MM.1S (cell line): ENCODE measurements around the gene RPL32.
A peak's percentile ranks its signal among the peaks of the same experiment; 100 is the strongest.

ENCODE experiments used
- DNase-seq: peaks from one replicate; pipeline ENCODE4 v3.0.0-alpha.2; 2015
- H2AFZ ChIP-seq: fragments of 300-600 bp; sonication (generic); 2 replicates; pipeline ENCODE4 v1.6.0; 2016; ENCODE audit warnings: antibody characterized with exemption, low read length
- H3F3A ChIP-seq: fragments of 300-600 bp; sonication (generic); 2 replicates; pipeline ENCODE4 v1.6.1; 2016; ENCODE audit warnings: mild to moderate bottlenecking, antibody characterized with exemption, low read length, moderate library complexity, mixed read lengths; ENCODE audit not compliant: insufficient read depth
- H3K27ac ChIP-seq: fragments of 300-600 bp; sonication (generic); 2 replicates; pipeline ENCODE4 v1.5.1; 2016; ENCODE audit warnings: mild to moderate bottlenecking, low read length
- H3K27me3 ChIP-seq: fragments of 300-600 bp; sonication (generic); replicated peaks from 2 replicates; pipeline ENCODE4 v1.6.0; 2016; ENCODE audit warnings: low read length; ENCODE audit not compliant: insufficient read depth
- H3K36me3 ChIP-seq: fragments of 300-600 bp; sonication (generic); replicated peaks from 2 replicates; pipeline ENCODE4 v1.6.1; 2016; ENCODE audit warnings: mild to moderate bottlenecking, low read length, mixed read lengths; ENCODE audit not compliant: insufficient read depth
- H3K4me1 ChIP-seq: fragments of 300-600 bp; sonication (generic); 2 replicates; pipeline ENCODE4 v1.6.1; 2016; ENCODE audit warnings: low read length, mixed read lengths
- H3K4me2 ChIP-seq: fragments of 300-600 bp; sonication (generic); 2 replicates; pipeline ENCODE4 v1.6.0; 2016; ENCODE audit warnings: low read depth, low read length
- H3K4me3 ChIP-seq: fragments of 300-600 bp; sonication (generic); 2 replicates; pipeline ENCODE4 v1.5.1; 2016; ENCODE audit warnings: low read length, mixed read lengths
- H3K79me2 ChIP-seq: fragments of 300-600 bp; sonication (generic); 2 replicates; pipeline ENCODE4 v1.6.1; 2016; ENCODE audit warnings: mixed run types, low read length, mixed read lengths
- H3K9ac ChIP-seq: fragments of 300-600 bp; sonication (generic); 2 replicates; pipeline ENCODE4 v1.6.1; 2016; ENCODE audit warnings: low read length, mixed read lengths
- H3K9me2 ChIP-seq: fragments of 300-600 bp; sonication (generic); replicated peaks from 2 replicates; pipeline ENCODE4 v1.6.1; 2016; ENCODE audit warnings: mild to moderate bottlenecking, low read length, mixed read lengths; ENCODE audit not compliant: insufficient read depth
- H3K9me3 ChIP-seq: fragments of 300-600 bp; sonication (generic); replicated peaks from 2 replicates; pipeline ENCODE4 v1.6.1; 2016; ENCODE audit warnings: mild to moderate bottlenecking, low read length, mixed read lengths; ENCODE audit not compliant: insufficient read depth
- H4K20me1 ChIP-seq: fragments of 300-600 bp; sonication (generic); 2 replicates; pipeline ENCODE4 v1.6.1; 2016; ENCODE audit warnings: mild to moderate bottlenecking, low read length, moderate library complexity, mixed read lengths; ENCODE audit not compliant: insufficient read depth
- EZH2 ChIP-seq: fragments of 300-600 bp; sonication (generic); optimal IDR thresholded peaks from 2 replicates; pipeline ENCODE3; 2017; ENCODE audit warnings: low read depth, mild to moderate bottlenecking, antibody characterized with exemption, low read length, mixed read lengths
- EZH2phosphoT487 ChIP-seq: fragments of 300-600 bp; sonication (generic); IDR thresholded peaks from 2 replicates; pipeline ENCODE4 v1.6.1; 2018; ENCODE audit warnings: antibody characterized with exemption, low read length
- TF ChIP-seq, protein P1 (sequence below): fragments of 300-600 bp; sonication (generic); IDR thresholded peaks from 2 replicates; pipeline ENCODE4 v1.5.1; 2016; ENCODE audit warnings: antibody characterized with exemption, low read length, mixed read lengths

RPL32 gene

DNA sequence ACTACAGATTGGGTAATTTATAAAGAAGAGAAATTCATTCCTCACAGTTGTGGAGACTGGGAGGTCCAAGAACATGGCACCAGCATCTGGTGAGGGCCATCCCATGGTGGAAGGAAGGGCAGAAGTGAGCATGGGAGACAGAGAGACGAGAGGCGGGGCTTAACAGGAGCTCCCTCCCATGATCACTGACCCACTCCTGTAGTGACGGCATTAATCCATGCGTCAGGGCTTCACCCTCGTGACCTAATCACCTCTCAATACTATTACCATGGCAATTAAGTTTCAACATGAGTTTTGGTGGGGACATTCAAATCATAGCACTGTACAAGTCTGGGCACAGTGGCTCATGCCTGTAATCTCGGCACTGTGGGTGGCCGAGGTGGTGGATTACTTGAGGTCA lies 17.1 kb downstream of the RPL32 start:
- Histone ChIP-seq H3K9ac (no peak overlapping the region), H4K20me1 (no peaks in the 10 kb centered on the region), H3K79me2 (no peaks in the 10 kb centered on the region), H3K9me3 (no peaks in the 10 kb centered on the region), H3K4me3 (no peak overlapping the region), H3F3A (no peaks in the 10 kb centered on the region), H2AFZ (no peak overlapping the region), H3K27ac (no peak overlapping the region), H3K4me1 (no peaks in the 10 kb centered on the region), H3K27me3 (no peaks in the 10 kb centered on the region), H3K9me2 (no peaks in the 10 kb centered on the region), H3K4me2 (no peak overlapping the region), H3K36me3 (no peaks in the 10 kb centered on the region)
- TF ChIP-seq EZH2, result no peak
- TF ChIP-seq, protein P1, sequence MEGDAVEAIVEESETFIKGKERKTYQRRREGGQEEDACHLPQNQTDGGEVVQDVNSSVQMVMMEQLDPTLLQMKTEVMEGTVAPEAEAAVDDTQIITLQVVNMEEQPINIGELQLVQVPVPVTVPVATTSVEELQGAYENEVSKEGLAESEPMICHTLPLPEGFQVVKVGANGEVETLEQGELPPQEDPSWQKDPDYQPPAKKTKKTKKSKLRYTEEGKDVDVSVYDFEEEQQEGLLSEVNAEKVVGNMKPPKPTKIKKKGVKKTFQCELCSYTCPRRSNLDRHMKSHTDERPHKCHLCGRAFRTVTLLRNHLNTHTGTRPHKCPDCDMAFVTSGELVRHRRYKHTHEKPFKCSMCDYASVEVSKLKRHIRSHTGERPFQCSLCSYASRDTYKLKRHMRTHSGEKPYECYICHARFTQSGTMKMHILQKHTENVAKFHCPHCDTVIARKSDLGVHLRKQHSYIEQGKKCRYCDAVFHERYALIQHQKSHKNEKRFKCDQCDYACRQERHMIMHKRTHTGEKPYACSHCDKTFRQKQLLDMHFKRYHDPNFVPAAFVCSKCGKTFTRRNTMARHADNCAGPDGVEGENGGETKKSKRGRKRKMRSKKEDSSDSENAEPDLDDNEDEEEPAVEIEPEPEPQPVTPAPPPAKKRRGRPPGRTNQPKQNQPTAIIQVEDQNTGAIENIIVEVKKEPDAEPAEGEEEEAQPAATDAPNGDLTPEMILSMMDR, result no peak
- no peak for TF ChIP-seq EZH2phosphoT487
- no peak for DNase-seq

DNA sequence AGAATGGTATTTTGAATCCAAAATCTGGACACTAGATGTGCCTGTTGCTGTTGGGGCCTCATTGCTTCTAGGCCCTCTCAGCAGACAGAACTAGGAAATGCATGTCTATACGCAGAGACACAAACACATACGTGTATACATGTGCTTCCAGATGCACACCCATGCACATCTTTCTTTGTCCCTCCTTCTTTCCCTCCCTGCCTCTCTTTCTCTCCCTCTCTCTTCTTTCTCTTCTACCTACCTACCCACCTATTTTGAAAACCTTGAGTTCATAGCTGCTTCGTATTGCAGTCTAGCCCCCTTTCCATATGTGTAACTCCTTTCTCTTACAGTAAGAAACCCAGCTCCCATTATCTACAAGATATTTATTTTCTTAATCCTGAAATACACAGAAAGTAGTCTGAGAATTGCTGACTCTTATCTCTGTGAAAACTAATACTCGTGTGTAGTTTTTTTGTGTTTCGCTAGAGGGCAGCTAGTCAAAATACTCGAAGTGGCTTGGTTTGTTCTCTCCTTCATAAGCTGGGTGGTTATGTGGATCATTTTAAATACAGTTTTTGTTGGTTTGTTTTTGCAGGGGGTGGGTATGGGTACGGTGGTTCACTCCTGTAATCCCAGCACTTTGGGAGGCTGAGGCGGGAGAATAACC lies 18.5 kb downstream of the RPL32 start:
- Histone ChIP-seq H2AFZ (no peak overlapping the region), H3K79me2 (no peaks in the 10 kb centered on the region), H3K4me3 (no peak overlapping the region), H3K27ac (no peak overlapping the region), H3K9me3 (no peaks in the 10 kb centered on the region), H3K4me1 (no peaks in the 10 kb centered on the region), H4K20me1 (no peaks in the 10 kb centered on the region), H3K9me2 (no peaks in the 10 kb centered on the region), H3K9ac (no peak overlapping the region), H3K36me3 (no peaks in the 10 kb centered on the region), H3K27me3 (no peaks in the 10 kb centered on the region), H3K4me2 (no peak overlapping the region), H3F3A (no peaks in the 10 kb centered on the region)
- no peak for TF ChIP-seq EZH2
- no peak for TF ChIP-seq EZH2phosphoT487
- TF ChIP-seq, protein P1, result peak; percentile 54
- DNase-seq, result peak; percentile 68

DNA sequence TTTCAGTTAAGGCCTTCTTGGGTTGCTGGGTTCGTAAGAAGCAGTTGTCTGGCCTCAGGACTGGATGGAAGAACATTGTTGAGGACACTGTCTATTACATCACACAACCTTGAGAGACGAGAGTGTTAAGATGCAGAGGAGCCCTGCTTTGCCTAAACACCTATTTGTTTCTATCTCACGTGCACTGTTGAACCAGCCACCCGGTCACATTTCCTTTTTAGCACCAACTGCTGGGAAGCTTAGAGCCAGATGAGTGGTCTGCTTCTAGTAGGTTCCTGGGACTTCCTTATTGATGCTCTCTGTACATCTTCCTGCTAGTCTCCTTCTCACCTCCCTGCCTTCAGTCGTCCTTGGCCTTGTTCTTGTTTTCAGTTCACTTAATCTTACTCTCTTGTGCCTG lies 22.6 kb downstream of the RPL32 start:
- Histone ChIP-seq H3K79me2 (no peaks in the 10 kb centered on the region), H3K9me3 (no peaks in the 10 kb centered on the region), H2AFZ (no peak overlapping the region), H3K9me2 (no peaks in the 10 kb centered on the region), H3K27me3 (no peaks in the 10 kb centered on the region), H3K4me3 (no peak overlapping the region), H3K4me2 (no peak overlapping the region), H3K9ac (no peak overlapping the region), H3F3A (no peaks in the 10 kb centered on the region), H3K36me3 (no peaks in the 10 kb centered on the region), H3K4me1 (no peaks in the 10 kb centered on the region), H3K27ac (no peak overlapping the region), H4K20me1 (no peaks in the 10 kb centered on the region)
- DNase-seq, result no peak
- TF ChIP-seq EZH2phosphoT487 (no peak), EZH2 (no peak)
- TF ChIP-seq, protein P1, result no peak
